A549 treated with AZD9567 at 1 μM for 4 hours (cell line): ENCODE results near the gene C1orf56. TPM values are rescaled to one million over a fixed set of nuclear protein-coding genes. Genes with fewer than 3 reads are reported as not detected.

Source experiments
- total RNA-seq: library from RNA; stranded (reverse); fragments of 200-300 nt; extraction: Qiagen RNA extraction; gene quantifications from 5 replicates; pipeline ENCODE4 v1.2.3, GENCODE V29; 2022; ENCODE audit not compliant: insufficient read depth

Gene C1orf56, protein sequence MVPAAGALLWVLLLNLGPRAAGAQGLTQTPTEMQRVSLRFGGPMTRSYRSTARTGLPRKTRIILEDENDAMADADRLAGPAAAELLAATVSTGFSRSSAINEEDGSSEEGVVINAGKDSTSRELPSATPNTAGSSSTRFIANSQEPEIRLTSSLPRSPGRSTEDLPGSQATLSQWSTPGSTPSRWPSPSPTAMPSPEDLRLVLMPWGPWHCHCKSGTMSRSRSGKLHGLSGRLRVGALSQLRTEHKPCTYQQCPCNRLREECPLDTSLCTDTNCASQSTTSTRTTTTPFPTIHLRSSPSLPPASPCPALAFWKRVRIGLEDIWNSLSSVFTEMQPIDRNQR
- total RNA-seq: 4.1 to 8.4 TPM (median 6.6 TPM) in 5 replicates

DNA sequence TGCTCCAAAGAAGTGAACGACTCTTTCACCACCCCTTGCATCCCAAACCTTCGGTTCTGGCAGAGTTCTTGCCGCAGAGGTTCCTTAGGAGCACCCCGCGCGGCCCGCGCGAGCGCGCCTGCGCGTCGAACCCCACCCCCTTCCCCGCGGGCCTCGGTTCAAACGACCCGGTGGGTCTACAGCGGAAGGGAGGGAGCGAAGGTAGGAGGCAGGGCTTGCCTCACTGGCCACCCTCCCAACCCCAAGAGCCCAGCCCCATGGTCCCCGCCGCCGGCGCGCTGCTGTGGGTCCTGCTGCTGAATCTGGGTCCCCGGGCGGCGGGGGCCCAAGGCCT is at the start of gene C1orf56:
TSS of gene C1orf56 (plus strand) at position 161 of the 334 bp plus-strand sequence. CDS start at position 258, 97 bp downstream.

GRCh38 chr1:151006327-151007052 is 41.1 kb upstream of the C1orf56 start, which contains the start of gene MINDY1:
Gene MINDY1, minus strand, starts transcription at chr1:151006902. Its CDS starts 4,285 bp downstream, at chr1:151002617.

DNA sequence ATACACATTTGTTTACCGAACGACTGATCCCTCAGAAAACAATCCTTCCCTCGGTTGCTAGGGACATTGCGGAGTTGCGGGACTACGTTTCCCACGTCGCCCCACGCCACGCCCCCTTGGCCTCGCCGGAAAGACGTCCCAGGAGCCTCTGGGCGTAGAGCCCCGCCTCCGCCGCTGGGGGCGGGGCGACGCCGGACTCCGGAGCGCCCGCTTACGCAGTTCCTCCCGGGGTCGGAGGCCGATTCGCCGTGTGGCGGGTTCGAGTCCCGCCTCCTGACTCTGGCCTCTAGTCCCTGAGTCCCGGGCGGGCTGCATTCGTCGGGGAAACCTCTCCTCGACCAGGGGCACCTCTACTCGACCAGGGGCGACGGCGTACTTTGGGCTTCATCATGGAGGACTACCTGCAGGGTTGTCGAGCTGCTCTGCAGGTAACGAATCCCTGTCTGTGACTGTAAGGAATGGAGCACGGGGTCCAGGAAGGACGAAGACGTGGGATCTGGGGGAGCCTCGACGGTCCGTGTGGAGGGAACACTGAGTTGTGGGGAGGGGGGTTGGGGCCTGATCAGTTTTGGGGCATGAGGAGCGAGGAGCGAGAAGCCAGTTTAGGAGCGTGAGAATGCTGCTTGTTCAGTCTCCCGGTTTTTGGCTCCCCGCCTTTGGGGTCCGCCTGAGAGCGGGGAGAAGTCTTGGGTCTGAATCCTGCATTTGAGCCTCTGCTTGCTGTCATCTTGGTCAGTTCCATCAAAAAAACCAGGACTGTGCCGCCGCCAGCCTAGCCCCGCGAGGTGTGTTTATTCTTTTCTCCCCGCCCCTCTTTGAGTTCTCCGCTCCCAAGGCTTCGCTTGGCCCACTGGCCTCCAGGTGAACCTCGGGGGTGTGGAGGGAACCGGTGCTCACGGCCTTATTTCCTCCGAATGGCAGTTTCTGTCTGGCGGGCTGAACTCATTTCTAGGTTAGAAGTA is 39.0 kb upstream of the C1orf56 start, which contains the start of gene PRUNE1:
TSS of gene PRUNE1 (plus strand) at position 206 of the 962 bp plus-strand sequence. CDS start at position 390, 184 bp downstream.

GRCh38 chr1:151036356-151036755 is 11.2 kb upstream of the C1orf56 start, which contains the start of gene BNIPL:
Gene BNIPL, plus strand, starts transcription at chr1:151036586. Its CDS starts 140 bp downstream, at chr1:151036726.

GRCh38 chr1:151059109-151060006 is 11.8 kb downstream of the C1orf56 start, which contains the start of gene CDC42SE1:
Gene CDC42SE1, minus strand, starts transcription at chr1:151059622. Its CDS starts 3,892 bp downstream, at chr1:151055730.

DNA sequence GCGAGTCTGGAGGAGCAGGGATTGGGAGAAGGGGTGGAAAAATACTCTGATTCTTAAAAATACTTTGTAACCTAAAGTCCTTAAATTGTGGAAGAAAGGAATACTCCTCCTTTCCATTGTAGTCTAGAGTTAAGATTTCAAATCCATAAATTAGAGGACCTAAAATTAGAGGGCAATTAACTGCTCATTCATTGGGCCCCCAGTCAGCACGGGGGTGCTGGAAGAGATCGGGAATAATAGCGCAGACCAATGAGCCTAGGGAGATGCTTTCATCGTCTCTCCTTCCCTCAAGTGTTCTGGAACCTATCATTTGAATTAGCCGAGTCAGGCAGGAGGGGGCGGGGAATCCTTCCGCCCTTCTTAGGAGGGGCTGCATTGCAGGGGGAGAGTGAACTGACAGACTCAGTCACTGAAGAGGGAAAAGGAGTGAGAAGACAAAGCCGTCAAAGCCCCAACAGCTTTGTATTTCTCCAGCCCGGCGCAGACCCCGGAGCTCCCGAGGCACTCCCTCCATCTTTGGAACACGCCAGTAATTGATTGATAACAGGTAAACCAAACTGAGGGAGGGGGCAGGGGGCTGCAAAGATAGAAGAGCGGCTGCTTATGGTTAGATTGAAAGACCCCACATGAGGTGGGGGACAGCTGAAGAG is 12.6 kb downstream of the C1orf56 start, which contains the start of gene MLLT11:
TSS of gene MLLT11 (plus strand) at position 391 of the 650 bp plus-strand sequence. CDS start 6,828 bp downstream, outside the sequence.

DNA sequence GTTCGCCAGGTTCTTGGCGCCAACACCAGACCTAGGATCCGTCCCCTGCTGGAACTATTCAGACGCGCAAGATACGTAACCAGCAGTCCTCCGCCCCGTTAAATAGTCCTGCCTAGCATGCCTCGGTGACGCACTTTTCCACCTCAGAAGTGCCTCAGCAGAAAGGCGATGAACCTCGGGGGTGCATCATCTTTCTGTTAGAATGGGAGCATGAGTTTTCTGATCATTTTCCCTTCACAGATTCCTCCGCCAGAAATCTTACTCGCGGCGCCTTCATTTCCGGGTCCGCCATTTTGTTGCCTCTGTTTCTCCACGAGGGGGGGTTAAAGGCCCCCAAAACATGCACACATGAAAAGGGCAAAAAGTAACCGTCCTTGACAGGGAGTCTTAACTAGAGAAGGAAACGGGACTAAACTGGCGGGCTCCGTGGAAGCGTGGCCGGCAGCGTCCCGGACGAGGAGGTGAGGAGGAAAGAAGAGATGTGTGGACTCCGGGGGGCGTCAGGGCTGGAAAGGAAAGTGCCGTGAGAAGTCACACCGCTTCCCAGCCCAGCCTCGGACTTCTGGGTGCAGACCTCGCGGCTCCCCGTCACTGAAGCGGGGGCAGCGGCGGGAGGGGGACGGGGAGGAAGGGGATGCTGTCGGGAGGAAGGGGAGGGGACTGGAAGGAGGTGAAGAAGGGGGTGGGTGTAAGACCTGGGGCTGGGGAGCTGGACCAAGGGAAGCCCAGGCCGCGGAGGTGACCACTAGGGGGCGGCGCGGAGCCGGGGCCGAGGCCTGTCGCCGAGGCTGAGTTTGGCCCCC is 23.1 kb downstream of the C1orf56 start, which contains the start of gene GABPB2:
TSS of gene GABPB2 (plus strand) at position 288 of the 803 bp plus-strand sequence. CDS start 17,429 bp downstream, outside the sequence.

Other genes starting within 250 kb of the C1orf56 start
- gene CTSK, start 239.5 kb upstream of the C1orf56 start, total RNA-seq: 1.6 to 2.2 TPM (median 1.7 TPM) in 5 replicates
- gene ARNT, start 171.2 kb upstream of the C1orf56 start, total RNA-seq: 9.5 to 14.0 TPM (median 13.0 TPM) in 5 replicates
- gene CTXND2, start 160.6 kb upstream of the C1orf56 start, total RNA-seq: not detected in 5 replicates
- gene SETDB1, start 121.4 kb upstream of the C1orf56 start, total RNA-seq: 12.7 to 23.5 TPM (median 20.2 TPM) in 5 replicates
- 226 to 237 TPM (median 232 TPM) in 5 replicates for gene CERS2, start 72.9 kb upstream of the C1orf56 start, total RNA-seq
- 0.77 to 1.2 TPM (median 0.81 TPM) in 4 of 5 replicates, not detected in the other for gene ANXA9, start 65.5 kb upstream of the C1orf56 start, total RNA-seq
- gene MINDY1, start 40.8 kb upstream of the C1orf56 start, total RNA-seq: 2.3 to 3.6 TPM (median 2.9 TPM) in 5 replicates
- gene PRUNE1, start 39.3 kb upstream of the C1orf56 start, total RNA-seq: 11.1 to 15.2 TPM (median 14.6 TPM) in 5 replicates
- 0.03 to 0.28 TPM (median 0.12 TPM) in 4 of 5 replicates, not detected in the other for gene BNIPL, start 11.2 kb upstream of the C1orf56 start, total RNA-seq
- gene CDC42SE1, start 11.9 kb downstream of the C1orf56 start, total RNA-seq: 72.3 to 96.4 TPM (median 74.4 TPM) in 5 replicates
- gene MLLT11, start 12.6 kb downstream of the C1orf56 start, total RNA-seq: 10.9 to 14.5 TPM (median 13.4 TPM) in 5 replicates
- 2.9 to 3.5 TPM (median 3.1 TPM) in 5 replicates for gene GABPB2, start 23.0 kb downstream of the C1orf56 start, total RNA-seq
- gene SEMA6C, start 98.9 kb downstream of the C1orf56 start, total RNA-seq: 1.7 to 2.2 TPM (median 1.9 TPM) in 4 of 5 replicates, not detected in the other
- gene TNFAIP8L2, start 108.9 kb downstream of the C1orf56 start, total RNA-seq: not detected in 5 replicates
- gene LYSMD1, start 118.2 kb downstream of the C1orf56 start, total RNA-seq: 5.0 to 8.2 TPM (median 5.4 TPM) in 5 replicates
- gene SCNM1, start 118.4 kb downstream of the C1orf56 start, total RNA-seq: 47.1 to 48.4 TPM (median 47.7 TPM) in 5 replicates
- 0.21 to 0.34 TPM (median 0.23 TPM) in 4 of 5 replicates, not detected in the other for gene TMOD4, start 128.2 kb downstream of the C1orf56 start, total RNA-seq
- 41.8 to 48.0 TPM (median 42.8 TPM) in 5 replicates for gene VPS72, start 142.4 kb downstream of the C1orf56 start, total RNA-seq
- gene PIP5K1A, start 150.8 kb downstream of the C1orf56 start, total RNA-seq: 45.2 to 70.0 TPM (median 47.0 TPM) in 5 replicates
- 184 to 202 TPM (median 199 TPM) in 5 replicates for gene PSMD4, start 207.0 kb downstream of the C1orf56 start, total RNA-seq
- gene ZNF687, start 234.5 kb downstream of the C1orf56 start, total RNA-seq: 13.5 to 17.1 TPM (median 14.8 TPM) in 5 replicates